ENCODE data around the gene OSTM1. TPM values are rescaled to one million over a fixed set of nuclear protein-coding genes. Genes with fewer than 3 reads are reported as not detected.

The OSTM1 gene
- total RNA-seq, 1 experiment from 2014 or later = 20.9 TPM

DNA sequence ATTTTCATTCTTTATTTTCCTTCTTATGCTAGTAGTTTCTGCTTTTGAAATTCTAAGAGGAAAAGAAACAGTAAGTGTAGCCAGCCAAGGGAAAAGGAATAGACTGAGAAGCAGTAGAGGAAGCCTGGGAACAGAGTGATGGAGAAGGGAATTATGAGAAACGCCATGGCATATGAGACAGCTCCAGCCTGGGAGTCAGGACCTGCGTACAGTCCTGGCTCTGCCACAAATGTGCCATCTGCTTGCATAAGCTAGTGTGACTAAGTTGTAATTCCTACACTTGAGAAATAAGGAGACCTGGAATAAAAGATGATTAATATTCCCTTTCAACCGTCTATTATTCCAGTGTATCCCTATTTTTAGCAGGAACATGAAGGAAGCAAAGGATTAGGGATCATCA is 47.5 kb downstream of the OSTM1 start:
- Histone ChIP-seq H2AFZ (ENCODE audit: low read length) (no peak overlapping the region), H3K14ac (ENCODE audit: insufficient read depth, low read length) (no peak overlapping the region), H3K4me1 (ENCODE audit: insufficient read depth, low read length) (no peaks in the 10 kb centered on the region), H2BK12ac (ENCODE audit: insufficient read length, low read depth, low read length) (no peak overlapping the region), H4K8ac (replicated peaks; ENCODE audit: insufficient read length, low read depth, low read length) (no peak overlapping the region), H2BK5ac (ENCODE audit: insufficient read length, low read length) (no peak overlapping the region), H3K27ac (ENCODE audit: insufficient read length, low read depth, low read length) (no peak overlapping the region), H3K23ac (ENCODE audit: insufficient read length, low read depth, low read length) (no peak overlapping the region), H3K79me2 (ENCODE audit: insufficient read depth, low read length) (no peaks in the 10 kb centered on the region), H3K9me3 (ENCODE audit: control insufficient read depth, low read depth, low read length) (no peaks in the 10 kb centered on the region), H3K56ac (ENCODE audit: insufficient read length, low read depth, low read length) (no peak overlapping the region), H3K23me2 (ENCODE audit: insufficient read length, low read depth, low read length, poor library complexity, severe bottlenecking) (no peaks in the 10 kb centered on the region), H4K91ac (ENCODE audit: insufficient read length, low read depth, low read length) (no peak overlapping the region), H3K4me2 (ENCODE audit: insufficient read depth, insufficient read length, low read length) (no peak overlapping the region), H2BK20ac (ENCODE audit: low read depth, low read length, poor library complexity, severe bottlenecking) (no peak overlapping the region), H3K4ac (ENCODE audit: low read depth, low read length) (no peak overlapping the region), H3K18ac (ENCODE audit: insufficient read length, low read depth, low read length) (no peak overlapping the region), H4K20me1 (ENCODE audit: control insufficient read depth, insufficient read depth, insufficient read length) (no peaks in the 10 kb centered on the region), H2AK5ac (ENCODE audit: insufficient read length, low read length) (no peak overlapping the region), H3K27me3 (ENCODE audit: insufficient read depth, low read length) (no peaks in the 10 kb centered on the region), H3K79me1 (ENCODE audit: insufficient read depth, low read depth, low read length, poor library complexity, severe bottlenecking) (no peaks in the 10 kb centered on the region), H3T11ph (ENCODE audit: low read length) (no peak overlapping the region), H2BK120ac (ENCODE audit: low read depth, low read length, poor library complexity, severe bottlenecking) (no peak overlapping the region), H2BK15ac (ENCODE audit: low read depth, low read length) (no peak overlapping the region), H4K5ac (ENCODE audit: insufficient read length, low read depth, low read length) (no peak overlapping the region), H3K9ac (ENCODE audit: extremely low read depth, insufficient read length, low read length) (no peak overlapping the region)
- Mint-ChIP-seq H3K9me3 (no peaks in the 10 kb centered on the region), H3K36me3 (ENCODE audit: insufficient read depth in 1 of 3, low read depth in 3 of 3) (no peaks in the 10 kb centered on the region), H3K27me3 (ENCODE audit: low read depth) (peaks cover 2% of the 10 kb centered on the region; the same call in 1 of the 2 replicates), H3K27ac (peak overlapping the region in 1 of 3 experiments; percentile 33; a peak in 1 of 7 replicates), H3K4me1 (peaks cover 5 to 7% of the 10 kb centered on the region in 2 experiments; a peak in 3 of 4 replicates), H3K4me3 (no peak overlapping the region)
- no peak for DNase-seq
- TF ChIP-seq, protein P1, sequence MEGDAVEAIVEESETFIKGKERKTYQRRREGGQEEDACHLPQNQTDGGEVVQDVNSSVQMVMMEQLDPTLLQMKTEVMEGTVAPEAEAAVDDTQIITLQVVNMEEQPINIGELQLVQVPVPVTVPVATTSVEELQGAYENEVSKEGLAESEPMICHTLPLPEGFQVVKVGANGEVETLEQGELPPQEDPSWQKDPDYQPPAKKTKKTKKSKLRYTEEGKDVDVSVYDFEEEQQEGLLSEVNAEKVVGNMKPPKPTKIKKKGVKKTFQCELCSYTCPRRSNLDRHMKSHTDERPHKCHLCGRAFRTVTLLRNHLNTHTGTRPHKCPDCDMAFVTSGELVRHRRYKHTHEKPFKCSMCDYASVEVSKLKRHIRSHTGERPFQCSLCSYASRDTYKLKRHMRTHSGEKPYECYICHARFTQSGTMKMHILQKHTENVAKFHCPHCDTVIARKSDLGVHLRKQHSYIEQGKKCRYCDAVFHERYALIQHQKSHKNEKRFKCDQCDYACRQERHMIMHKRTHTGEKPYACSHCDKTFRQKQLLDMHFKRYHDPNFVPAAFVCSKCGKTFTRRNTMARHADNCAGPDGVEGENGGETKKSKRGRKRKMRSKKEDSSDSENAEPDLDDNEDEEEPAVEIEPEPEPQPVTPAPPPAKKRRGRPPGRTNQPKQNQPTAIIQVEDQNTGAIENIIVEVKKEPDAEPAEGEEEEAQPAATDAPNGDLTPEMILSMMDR (conservative IDR thresholded peaks at IDR 0.05) = no peak
- WGBS (ENCODE audit: extremely low coverage, insufficient read length, low lambda C conversion rate) = no CpG with 5 or more reads among the region's 3 CpGs

All from H9 (cell line).